GM19025 (cell line): ENCODE results near the gene HELZ.
"Not testable (repeated sequence)": the region's sequence is repeated elsewhere in the genome, so short reads cannot be mapped to it uniquely, and the experiment has no call there.

Source experiments
- ATAC-seq: cut with Tn5 transposase; IDR thresholded peaks from one replicate; pipeline ENCODE4 v1.9.1; 2021; ENCODE audit warnings: mild to moderate bottlenecking, low read depth, moderate library complexity; ENCODE audit not compliant: unreplicated experiment

HELZ gene

DNA sequence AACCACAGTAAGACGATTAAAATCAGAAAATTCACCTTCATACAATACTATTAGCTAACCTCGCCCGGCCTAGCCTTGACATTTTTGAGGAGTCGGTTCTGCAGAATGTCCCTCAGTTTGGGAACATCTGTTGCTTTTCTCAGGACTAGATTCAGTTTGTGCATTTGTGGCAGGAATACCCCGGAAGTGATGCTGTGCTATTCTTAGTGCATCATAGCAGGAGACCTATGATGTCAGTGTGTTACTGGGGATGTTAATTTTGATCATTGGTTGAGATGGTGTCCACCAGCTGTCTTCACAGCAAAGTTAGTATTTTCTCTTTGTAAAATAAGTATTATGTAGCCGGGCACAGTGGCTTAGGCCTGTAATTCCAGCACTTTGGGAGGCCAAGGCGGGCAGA, 21.5 kb upstream of the HELZ start:
- no peak for ATAC-seq

DNA sequence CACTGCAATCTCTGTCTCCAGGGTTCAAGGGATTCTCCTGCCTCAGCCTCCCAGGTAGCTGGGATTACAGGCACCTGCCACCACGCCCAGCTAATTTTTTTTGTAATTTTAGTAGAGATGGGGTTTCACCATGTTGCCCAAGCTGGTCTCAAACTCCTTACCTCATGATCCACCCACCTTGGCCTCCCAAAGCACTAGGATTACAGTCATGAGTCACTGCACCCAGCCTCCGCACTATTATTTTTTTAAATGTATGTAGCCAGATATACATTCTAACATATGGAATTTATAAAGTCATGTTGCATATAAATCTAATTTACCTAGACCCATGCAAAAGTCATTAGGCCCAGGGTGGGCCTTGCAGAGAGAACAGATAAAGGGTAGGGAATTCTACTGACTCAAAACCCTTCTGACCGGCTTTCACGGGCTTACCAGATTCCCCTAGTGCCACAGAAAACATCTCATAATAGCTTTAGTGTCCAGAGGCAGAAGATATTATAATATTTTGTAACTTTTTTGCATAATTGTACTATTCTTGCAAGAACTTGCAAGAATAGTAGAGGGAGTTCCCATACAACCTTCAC, 20.5 kb upstream of the HELZ start:
- no peak for ATAC-seq

DNA sequence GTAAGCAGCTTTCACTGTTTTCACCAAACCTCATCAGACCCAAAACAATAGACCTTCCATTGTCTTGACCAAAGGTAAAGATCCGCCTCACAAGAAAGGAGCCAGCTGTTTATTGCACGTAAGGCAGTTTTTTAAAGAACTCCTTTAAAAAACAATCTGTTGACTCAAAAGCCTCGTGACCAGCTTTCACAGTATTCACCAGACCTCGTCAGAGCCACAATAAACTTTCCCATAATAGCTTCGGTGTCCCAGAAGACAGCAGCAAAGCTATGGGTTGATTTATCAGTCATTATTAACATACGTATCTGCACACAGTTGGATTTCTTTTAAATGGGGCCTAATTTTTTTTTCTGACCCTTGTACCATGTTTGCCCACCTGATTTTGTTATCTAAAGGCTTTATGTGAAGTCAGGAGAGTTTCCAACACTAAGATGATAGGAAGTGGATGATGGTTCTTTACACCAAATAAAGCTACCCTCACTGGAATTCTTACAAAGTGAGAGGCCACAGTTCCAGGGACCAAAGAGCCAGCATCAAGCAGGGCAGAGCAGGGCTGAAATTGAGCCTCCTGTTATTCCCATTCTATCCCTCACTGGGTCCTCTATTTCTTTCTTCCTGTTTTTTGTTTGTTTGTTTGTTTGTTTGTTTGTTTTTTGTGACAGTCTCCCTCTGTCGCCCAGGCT, 17.6 kb upstream of the HELZ start:
- no peak for ATAC-seq

DNA sequence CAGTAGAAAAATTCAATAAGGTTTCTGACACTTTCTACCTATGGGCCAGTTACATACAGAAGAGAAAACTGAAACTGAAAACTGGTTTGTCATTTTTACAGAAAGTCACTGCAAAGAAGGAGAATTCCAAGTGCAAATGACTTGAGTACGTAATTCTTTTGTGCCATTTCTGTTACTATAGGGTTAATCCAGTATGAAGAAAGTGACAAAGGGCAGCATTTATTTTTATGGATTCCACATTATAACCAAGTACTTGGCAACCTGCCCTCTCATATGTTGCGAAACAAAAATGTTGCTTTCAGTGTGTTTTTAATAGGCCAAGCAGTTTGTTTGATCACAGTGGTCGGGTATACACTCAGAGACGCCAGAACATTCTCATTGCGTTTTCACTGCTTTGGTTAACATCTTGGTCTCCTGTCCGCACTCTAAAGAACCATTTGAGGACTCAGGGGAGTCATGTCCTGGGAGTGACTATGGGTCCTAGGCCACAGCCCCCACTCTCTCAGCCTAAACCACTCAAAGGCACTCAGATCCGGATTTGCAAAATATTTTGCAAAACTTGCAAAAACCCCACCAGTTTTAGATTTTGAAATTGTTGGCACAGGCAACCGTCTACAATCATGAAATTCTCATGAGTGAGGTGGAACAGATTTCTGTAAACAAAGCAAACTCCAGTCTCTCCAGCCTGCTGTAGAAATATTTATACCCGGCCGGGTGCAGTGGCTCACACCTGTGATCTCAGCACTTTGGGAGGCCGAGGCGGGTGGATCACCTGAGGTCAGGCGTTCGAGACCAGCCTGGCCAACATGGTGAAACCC, 15.4 kb upstream of the HELZ start:
- no peak for ATAC-seq

DNA sequence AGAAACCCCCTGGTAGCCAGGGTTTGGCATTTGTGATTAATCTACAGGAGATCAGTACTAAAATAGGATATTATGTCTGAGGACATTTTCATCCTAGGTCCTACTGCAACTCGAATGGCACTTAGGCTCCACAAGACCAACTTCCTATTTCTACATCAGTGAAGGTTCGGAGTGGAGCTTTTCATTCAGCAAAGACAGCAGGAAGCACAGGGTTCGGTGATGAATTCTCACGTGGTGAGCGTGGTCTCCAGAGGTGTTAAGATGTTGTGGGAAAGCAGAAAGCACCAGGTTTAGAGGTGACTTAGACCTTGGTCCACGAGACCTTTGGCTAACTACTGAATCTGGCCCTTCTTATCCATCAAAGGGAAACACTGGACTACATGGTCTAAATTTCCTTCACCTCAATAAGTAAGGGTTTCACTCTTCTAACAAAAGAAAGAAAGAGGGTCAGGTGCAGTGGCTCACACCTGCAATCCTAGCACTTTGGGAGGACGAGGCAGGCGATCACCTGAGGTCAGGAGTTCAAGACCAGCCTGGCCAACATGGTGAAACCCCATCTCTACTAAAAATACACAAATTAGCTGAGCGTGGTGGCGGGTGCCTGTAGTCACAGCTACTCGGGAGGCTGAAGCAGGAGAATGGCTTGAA, 13.9 kb upstream of the HELZ start:
- ATAC-seq: no peak

DNA sequence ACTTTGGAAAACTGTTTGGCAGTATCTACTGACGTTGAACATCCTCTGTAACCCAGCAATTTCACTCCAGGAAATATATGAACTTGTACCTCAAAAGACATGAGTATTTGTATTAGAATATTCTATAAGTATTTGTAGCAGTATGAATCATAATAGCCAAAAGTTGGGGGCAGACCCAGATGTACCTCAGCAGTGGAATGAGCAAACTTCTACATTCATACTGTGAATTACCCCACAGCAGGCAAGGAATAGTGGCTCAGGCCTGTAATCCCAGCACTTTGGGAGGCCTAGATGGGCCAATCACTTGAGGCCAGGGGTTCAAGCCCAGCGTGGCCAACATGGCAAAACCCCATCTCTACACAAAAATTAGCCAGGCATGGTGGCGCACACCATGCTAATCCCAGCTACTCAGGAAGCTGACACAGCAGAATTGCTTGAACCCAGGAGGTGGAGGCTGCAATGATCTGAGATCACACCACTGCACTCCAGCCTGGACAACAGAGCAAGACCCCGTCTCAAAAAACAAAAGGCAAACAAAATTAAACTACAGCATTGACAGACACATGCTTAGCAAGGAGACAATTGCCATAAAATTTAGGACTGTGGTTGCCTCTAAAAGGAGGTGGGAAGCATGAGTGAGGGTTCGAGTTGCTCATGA, 11.2 kb upstream of the HELZ start:
- no peak for ATAC-seq

DNA sequence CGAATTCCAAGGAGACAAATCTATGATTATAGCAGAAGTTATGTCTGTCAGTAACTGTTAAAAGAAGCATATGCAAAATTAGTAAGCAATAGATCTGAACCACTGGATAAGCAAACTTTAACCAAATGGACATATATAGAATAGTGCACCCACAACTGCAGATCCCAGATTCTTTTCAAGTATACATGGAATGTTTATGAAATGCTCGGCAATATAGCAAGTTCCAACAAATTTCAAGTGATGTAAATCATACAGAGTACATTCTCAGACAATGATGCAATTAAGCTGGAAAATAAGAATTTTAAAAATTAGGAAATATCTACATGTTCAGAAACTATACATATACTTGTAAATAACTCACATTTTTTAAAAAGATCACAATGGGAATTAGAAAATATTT, 8.4 kb upstream of the HELZ start:
- no peak for ATAC-seq

DNA sequence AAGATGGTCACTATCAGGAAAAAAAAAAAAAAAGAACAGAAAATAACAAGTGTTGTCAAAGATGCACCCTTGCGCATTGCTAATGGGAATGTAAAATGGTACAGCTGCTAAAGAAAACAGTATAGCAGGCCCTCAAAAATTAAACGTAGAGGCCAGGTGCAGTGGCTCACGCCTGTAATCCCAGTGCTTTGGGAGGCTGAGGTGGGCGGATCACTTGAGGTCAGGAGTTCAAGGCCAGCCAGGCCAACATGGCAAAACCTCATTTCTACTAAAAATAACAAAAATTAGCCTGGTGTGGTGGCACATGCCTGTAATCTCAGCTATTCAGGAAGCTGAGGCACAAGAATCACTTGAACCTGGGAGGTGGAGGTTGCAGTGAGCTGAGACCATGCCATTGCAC, 6.6 kb upstream of the HELZ start:
- ATAC-seq: not testable (repeated sequence)

DNA sequence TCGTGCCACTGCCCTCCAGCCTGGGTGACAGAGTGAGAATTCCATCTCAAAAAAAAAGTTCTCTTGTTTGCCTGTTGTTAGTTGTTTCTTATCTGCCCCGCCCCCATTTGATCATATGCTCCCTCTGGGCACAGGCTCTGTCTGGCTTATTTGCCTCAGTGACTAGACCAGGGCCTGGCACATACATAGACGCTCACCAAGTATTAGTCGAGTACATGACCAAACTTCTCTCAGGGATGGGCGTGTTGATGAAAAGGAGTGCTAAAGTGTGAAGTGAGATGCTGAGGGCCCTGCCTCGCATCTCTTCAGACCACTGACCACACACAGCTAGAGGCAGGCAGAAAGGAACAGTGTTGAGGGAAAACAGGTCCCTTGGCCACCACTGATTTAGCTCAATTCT, 3.3 kb upstream of the HELZ start:
- no peak for ATAC-seq

DNA sequence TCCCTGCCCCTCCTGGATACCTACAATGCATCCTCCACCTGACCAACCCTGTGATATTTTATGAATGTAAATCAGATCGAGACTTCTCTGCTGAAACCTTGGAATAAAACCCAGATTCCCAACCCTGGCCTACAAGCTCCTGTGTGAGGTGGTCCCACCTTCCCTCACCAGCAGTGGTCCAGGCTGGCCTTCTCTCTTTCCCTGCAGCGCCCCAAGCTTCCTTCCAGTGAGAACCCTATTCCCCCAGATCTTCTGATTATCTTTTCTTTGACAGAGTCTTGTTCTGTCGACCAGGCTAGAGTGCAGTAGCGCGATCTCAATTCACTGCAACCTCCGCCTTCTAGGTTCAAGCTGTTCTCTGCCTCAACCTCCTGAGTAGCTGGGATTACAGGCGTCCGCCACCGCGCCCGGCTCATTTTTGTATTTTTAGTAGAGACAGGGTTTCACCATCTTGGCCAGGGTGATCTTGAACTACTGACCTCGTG, 2.5 kb upstream of the HELZ start:
- no peak for ATAC-seq

DNA sequence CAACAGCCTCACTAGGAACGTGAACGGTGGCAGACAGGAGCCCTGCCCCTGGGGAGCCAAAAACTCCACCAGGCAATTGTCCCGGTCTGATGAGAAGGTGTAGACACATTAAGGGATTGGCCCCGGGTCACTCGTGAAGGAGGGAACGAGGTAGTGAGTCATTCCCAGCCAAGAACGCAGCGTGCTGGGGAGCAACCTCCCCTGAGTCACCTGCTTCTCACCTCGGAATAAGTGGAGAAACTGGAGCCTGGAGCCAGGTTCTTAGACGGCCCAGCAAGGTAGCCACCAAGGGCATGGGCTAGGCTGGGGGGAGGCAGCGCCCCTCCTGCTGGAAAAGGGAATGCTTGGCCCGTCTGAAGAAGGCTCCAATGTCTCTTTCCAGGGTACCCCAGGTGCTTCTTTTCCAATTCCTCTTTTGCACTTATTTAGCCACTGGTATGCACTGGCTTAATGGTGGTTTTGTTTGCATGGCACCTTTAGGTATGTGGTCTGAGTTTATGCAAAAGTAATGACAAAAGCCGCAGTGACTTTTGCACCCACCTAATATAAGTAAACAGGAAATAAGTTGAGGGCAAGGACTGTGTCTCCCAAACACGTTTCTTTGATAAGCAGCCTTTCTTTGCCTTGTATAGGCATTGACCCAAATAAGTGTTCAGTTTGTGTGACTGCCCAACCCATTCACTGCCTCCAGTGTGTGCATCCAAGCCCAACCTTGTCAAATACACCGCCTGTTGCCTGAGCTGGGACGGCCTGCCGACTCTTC, 1.8 kb upstream of the HELZ start:
- peak; percentile 63 for ATAC-seq

DNA sequence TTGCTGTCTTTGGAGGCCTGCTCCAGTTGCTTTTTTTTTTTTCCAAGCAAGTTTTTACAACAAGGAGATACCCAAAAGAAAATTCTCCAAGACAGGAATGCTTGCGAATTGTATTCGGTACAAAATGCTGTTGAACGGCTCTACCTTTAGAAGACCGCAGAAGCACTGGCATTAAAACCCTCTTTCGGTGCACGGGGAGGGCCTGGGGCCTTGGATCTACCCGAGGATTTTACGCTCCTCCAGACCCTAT, 1.3 kb upstream of the HELZ start:
- ATAC-seq: no peak

DNA sequence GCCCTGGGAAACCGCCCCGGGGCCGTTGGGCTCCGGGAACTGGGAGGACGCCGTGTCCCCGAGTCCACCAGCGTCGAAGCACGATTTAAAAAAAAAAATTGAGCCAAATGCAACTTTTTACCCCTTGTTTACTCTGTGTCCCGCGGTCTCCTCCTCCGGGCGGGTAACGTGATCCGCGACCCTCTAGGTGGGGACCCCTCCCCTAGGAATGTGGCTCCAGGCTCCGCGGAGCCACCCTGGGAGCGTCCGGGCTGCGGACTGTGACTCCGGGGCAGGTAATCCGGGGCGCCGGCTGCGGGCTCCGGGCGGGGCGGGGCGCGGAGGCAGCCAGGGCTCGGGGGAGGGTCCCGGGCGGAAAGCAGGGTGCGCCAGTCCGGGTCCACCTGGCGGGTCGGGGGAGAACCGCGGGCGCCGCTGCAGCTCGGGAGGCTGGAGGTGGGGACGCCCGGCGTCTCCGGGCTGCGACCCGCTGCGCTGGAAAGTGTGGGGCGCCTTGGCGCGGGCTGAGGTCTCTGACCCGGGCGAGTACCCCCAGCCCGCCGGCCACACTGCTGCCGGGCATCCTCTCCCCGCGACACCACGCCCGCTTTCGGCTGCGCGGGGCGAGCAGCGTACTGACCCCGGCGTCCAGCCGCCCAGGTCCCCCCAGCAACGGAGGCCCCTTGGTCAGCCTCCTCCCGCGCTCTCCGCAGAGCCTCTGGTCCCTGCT, 852 bp upstream of the HELZ start:
- ATAC-seq: no peak

DNA sequence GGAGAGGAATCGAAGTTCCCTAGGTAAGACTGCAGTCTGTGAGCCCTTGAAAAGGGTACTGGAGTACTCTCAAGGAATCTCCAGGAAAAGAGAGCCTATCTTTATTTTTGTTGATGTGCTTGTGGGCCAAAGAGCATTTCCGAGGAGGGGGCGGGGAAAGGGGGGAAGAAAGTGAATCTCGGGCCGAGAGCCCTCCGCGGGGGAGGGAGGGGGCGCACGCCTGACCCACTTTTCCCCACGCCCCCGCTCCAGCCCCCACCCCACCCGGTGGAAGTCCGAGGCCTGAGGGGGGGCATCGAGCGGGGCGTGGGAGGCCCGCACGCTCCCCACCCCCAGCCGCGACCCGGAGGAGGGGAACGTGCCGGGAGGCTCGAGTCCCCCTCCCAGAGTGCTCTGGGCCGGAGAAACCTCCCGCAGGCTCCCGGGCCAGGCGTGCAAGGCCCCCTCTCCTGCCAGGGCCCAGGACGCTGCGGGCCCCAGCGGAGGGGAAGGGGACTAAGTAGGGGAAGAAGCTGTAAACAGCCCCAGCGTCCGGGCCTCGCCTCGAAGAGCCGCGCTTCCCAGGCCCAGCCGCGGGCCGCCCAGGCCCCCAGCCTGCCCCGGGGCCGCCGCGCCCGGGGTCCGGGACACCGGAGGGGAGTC, 444 bp downstream of the HELZ start:
- ATAC-seq: peak; percentile 8

DNA sequence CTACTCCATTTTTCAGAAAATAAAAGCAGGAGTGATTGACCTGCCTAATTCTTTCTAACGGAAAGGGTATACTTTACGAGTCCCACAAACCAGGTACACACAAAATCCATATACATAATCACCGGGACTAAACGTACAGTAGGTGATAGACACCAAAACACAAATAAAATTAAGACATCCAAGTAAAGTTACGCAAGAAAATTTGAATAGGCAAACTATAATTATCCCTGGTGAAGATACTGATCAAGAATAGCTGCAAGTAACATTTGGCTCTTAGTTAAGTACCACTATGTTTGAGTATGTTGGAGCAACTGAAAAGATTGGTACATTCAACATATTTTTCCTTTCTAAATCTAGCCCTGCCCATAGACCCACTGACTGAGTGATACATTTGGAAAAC, 1.7 kb downstream of the HELZ start:
- ATAC-seq: no peak

DNA sequence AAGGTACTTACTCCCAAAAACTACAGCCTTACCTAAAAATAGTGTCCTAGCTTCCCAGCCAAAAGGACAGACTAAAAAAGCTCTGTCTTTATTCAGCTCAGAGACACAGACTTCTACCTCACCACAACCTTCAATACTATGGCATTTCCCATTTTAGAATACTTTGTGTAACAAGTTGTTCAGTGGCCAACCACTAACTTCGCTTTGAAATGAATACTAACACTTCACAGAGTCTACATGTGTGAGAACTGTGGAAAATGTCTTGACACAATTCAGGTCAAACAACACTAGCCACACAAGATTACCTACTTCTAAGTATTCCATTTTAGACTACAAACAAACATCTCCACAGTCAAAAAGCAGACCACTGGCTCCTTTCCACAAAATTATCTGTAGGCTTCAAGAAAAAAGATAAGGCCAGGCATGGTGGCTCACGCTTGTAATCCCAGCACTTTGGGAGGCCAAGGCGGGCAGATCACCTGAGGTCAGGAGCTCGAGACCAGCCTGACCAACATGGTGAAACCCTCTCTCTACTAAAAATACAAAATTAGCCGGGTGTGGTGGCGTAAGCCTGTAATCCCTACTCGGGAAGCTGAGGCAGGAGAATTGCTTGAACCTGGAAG, 3.2 kb downstream of the HELZ start:
- no peak for ATAC-seq

DNA sequence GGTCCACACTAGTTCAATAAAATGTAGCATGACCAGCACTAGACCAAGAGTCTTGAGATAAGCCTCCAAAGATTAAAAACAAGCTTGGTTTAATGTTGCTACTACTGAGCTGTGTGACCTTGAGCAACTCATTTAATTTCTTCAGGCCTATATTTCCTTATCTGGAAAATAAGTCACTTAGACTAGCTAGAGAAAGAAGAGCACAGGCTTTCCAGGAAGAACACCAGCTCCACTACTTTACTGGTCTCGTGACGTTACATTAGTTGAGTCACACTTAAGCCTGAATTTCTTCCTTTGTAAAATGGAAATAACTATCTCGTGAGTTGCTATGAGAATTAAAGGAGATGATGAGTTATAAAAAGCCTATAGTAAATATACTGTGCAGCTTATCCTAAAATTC, 5.4 kb downstream of the HELZ start:
- ATAC-seq: no peak

DNA sequence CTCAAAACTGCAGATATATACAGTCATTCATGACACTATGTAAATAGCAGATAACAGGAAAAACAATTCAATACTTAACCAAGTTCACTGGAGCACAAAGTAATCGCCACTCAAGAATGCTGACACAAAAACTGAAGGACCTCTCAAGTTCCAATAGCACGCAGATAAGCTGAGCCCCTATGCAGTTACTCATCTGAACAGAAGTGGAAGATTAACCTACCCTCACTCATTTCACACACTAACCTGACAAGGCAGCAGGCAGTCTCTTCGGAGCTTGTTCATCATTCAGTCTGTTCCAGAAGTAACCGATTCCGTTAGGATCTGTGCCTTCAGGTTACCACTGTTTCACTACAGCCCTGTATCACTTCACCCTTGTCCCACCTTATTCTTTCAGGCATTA, 6.0 kb downstream of the HELZ start:
- no peak for ATAC-seq

DNA sequence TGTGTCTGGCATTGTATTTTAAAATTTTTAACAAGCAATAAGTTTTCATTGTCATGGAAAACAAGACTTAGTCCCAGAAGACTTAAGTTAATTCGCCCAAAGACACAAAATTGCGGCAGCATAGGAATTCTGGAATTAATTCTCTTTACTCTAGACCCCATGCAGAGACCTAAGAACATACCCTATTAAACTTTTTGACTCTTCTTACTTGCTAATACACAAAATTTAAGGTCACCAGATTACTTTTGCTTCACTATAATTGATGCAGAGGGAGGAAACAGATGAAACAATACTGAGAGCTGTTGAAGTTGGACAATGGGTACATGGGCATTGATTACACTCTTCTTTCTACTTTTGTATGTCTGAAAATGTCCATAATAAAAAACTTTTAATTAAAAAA, 12.6 kb downstream of the HELZ start:
- ATAC-seq: no peak
